NCI-H187 treated with DMSO at 0.1 percent for 48 hours (cell line): ENCODE measurements around the gene CLTC.
"Not testable (repeated sequence)": the region's sequence is repeated elsewhere in the genome, so short reads cannot be mapped to it uniquely, and the experiment has no call there.

Experiments used
- DNase-seq: peaks from one replicate; lab custom pipeline; 2025; lab: John Stamatoyannopoulos, UW

CLTC gene

DNA sequence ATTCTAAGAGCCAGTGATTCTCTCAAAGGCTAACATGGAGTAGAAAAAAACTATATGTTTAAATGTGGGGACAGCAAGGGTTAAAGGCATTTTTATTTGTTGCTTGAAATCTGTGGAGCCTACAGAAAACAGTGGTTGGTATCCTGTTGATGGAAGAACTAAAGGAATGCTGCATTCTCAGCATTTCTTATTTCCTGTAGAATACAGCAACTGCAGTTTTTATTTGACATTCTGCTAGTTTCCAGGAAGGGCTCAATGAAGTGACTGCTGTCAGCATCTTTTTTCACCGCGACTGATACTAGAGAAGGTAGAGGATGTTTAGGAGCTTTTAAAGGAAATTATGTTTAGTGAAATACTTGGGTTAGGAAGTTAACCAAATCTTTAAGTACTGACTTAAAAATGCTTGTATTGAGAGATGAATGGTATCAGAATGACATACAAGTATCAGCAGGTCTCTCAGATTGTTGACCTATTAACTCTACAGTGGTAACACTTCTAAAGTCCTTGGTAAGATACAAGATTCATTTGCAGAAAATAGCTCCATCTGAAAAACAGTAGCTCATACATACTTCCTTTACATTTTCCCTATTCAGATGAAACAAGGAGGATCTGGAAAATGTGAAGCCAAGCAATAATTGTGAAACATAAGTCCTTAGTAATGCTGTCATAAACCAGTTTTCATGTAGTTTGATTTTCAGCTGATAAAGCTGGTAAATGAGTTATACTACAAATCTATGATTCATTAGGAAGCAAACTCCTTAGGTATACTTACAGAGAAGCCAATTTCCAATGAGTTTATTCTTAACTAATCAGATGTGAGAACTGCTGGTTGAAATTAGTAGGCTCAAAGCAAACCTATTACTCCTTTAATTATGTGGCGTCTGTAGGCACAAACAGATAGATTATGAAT is 15.2 kb downstream of the CLTC start:
- no peak for DNase-seq

DNA sequence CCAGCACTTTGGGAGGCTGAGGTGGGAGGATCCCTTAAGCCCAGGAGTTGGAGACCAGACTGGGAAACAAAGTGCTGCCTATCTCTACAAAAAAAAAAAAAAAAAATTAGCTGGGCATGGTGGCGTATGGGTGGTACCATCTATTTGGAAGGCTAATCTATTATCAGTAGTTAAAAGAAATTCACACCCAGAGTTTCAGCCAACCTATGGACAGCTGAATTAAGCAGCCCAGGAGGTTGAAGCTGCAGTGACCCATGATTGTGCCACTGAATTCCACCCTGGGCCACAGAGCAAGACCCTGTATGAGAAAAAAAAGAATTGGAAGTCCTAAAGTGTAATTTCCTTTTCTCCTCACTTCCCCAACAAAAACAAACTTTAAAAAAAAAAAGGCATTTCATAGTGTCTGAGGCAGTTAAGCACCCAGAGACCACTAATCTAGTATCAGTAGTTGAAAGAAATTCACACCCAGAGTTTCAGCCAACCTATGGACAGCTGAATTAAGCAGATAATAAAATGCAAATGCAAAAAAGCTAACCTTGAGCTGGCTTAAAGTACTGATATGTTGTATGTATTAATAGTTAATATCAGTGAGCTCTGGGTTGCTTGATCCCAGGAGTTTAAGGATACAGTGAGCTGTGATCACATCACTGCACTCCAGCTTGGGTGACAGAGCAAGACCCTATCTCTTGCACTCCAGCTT is 18.1 kb downstream of the CLTC start:
- DNase-seq, result no peak

GRCh38 chr17:59638553-59638952 is 18.9 kb downstream of the CLTC start:
- DNase-seq, result no peak

- DNase-seq, result no peak
These were observed 22.2 kb downstream of the CLTC start for GRCh38 chr17:59641799-59642484.

DNA sequence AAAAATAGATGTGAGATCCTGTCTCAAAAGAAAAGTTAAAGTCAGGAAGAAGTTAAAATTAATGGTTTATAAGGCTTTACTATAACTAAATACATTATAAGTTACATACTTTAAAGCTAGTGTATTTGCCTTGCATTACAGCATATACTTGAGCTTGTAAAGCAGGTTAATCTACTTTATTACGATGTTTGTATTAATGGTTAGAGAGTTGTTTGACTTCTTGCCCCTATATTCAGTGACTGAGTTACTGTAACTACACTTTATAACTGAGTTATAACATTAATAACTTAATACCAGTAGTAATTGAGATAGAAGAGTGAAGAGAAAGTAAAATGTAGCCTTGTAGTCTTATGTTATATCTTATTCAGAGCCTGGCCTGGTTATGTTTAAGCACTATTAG is 22.9 kb downstream of the CLTC start:
- DNase-seq, result no peak

DNA sequence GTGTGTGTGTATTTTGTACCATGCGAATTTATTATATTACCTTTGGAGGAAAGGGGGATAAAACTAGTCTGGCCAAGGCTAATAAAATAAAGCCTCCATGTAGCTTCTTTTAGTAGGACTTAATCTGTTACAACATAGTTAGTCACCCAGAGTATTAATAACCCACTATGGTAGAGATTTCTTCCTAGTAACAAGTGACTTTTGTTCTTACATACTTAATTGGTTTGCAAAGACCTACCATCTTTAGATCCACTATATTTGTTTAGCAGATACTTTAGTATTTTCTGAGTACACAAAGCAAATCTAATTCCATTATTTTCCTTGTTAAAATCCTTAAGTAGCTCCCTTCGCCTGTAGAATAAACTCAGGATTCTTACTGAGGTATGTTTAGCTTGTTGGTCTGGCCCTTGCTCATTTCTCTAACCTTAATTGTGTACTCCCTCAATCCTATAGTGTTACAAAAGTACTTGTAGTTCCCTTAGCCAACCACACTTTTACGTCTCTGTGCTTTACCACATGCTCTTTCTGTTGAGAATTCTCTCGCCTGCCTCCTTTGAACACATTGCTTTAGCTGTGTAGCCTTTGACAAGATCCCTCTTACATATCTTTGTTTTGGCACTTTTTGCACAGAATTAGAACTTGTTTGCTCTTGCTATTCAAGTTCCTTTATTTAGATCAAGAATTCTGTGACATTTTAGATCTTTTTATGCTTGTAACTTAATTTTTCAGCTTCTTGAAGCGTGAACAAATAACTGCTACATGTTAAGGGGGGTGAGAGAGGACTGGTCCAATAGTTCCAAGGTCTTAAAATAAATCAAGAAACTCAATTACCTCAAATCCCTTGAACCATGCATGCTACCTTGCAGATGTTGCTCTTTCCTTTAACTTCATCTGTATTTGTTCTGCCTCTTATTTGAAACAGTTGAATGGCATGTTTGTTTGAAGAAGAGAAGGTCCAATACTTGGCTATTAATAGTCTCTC is 23.8 kb downstream of the CLTC start:
- DNase-seq, result no peak

- no peak for DNase-seq
These were observed 27.6 kb downstream of the CLTC start for GRCh38 chr17:59647288-59647687.

- DNase-seq, result no peak
These were observed 30.2 kb downstream of the CLTC start for GRCh38 chr17:59649886-59650285.

DNA sequence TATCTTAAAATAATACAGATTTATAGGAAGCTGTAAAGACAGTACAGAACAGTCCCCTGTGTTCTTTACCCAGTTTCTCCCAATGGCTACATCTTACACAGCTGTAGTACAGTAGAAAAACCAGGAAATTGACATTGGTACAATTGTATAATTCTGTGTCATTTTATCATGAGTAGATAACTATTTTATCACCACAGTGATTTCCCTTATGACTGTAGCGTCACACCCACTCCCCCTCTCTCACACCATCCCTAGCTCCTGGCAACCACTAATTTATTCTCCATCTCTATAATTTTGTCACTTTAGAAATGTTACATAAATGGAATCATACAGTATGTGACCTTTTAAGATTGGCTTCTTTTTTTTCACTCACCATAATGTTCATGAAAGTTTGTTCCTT is 30.9 kb downstream of the CLTC start:
- DNase-seq, result no peak

GRCh38 chr17:59651346-59651745 is 31.7 kb downstream of the CLTC start:
- DNase-seq, result no peak

DNA sequence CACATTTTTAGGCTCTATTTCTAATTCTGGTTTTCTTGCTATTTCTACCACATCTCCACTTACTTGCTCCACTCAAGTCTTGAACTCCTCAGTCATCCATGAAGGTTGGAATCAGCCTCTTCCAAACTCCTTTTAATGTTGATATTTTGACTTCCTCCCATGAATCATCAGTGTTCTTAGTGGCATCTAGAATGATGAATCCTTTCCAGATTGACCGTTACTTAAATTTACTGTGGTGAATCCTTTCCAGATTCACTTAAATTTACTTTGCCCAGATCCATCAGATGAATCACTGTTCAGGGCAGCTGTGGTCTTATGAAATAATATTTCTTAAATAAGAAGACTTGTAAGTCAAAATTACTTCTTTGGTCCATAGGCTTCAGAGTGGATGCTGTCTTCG is 32.4 kb downstream of the CLTC start:
- no peak for DNase-seq

GRCh38 chr17:59656624-59657023 is 36.9 kb downstream of the CLTC start:
- not testable (repeated sequence) for DNase-seq

DNA sequence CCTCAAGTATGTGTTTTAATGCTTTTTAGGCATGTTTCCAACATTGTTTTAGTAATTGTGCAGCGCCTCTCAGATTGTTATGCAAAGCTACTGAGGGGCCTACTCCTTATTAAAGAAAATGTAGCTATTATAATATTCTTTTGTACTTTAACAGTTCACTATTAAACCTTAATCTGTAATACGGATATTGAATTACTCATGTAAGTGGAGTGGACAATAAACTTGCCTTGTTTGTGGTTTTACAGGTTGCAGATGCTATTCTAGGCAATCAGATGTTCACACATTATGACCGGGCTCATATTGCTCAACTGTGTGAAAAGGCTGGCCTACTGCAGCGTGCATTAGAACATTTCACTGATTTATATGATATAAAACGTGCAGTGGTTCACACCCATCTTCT is 46.5 kb downstream of the CLTC start:
- DNase-seq, result no peak

DNA sequence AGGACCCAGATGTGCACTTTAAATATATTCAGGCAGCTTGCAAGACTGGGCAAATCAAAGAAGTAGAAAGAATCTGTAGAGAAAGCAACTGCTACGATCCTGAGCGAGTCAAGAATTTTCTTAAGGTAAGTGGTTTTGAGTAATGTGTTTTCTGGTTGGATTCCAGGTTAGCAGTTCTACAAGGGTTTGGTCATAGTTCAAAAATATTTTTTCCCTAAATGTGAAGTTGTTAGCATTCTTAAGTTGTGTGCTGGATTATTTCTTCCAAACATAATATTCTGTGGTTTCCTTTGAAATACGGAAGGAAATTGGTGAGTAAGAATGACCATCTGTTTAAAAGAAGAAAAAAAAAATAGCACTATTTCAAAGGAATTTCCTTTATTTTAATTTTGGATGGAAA is 49.1 kb downstream of the CLTC start:
- no peak for DNase-seq

GRCh38 chr17:59669411-59669810 is 49.7 kb downstream of the CLTC start:
- no peak for DNase-seq

- no peak for DNase-seq
These were observed 50.2 kb downstream of the CLTC start for GRCh38 chr17:59669944-59670343.

DNA sequence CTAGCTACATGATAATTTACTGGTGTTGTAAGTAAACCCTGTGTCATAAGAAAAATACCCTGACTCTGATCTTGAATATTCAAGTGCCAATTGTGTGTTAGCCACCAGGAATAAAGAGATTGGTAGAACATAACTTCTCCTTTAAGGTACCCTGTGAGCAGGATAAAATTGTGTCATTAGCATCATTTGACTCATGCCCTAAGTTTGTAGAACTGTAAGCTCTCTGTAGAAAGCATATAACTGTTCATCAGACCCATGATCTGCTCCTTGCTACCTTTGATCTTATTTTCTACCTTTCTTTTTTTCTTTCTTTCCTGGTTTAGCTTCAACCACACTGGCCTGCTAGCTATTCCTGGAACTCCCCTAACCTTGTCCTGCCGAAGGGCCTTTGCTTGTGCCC is 51.7 kb downstream of the CLTC start:
- DNase-seq, result no peak

GRCh38 chr17:59675231-59675630 is 55.5 kb downstream of the CLTC start:
- DNase-seq, result no peak

DNA sequence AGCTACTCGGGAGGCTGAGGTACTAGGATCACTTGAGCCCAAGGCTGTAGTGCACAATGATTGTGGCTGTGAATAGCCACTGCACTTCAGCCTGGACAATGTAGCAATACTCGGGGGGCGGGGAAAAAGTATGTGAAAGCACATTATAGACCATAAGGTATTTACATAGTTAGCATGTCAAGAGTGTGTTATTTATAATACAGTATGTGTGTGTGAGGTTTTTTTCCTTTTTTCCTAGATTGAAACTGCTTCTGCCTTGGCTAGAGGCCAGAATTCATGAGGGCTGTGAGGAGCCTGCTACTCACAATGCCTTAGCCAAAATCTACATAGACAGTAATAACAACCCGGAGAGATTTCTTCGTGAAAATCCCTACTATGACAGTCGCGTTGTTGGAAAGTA is 57.0 kb downstream of the CLTC start:
- DNase-seq, result no peak

DNA sequence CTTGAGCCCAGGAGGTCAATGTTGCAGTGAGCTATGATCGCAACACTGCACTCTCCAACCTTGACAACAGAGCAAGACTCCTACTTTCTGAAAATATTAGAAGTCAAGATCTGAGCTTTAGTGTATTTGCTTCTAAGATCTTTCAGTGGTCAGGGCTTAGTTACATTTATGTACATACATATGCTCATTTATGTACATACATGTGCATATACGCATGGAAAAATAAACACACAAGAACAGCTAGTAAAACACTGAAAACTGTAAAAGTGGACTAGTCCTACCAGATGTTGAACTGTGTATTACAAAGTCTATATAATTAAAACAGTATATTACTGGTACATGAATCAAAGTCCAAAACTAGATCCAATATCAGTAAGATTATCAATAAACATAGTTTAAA is 59.2 kb downstream of the CLTC start:
- no peak for DNase-seq

- no peak for DNase-seq
These were observed 60.6 kb downstream of the CLTC start for GRCh38 chr17:59680314-59680713.

- DNase-seq, result no peak
These were observed 63.6 kb downstream of the CLTC start for GRCh38 chr17:59683283-59683682.
